Gastrocnemius medialis (tissue), 4 donors: Measurements from ENCODE around the gene DDA1. TPM values are rescaled to one million over a fixed set of nuclear protein-coding genes. Genes with fewer than 3 reads are reported as not detected.

ENCODE experiments used
- ATAC-seq, 2 donors: fragments of 150-250 bp; one replicate each; pipeline ENCODE4 v1.9.1; 2016
- DNase-seq, 2 donors: peaks; one replicate each; pipeline ENCODE4 v3.0.0-alpha.2; 2019
- H3K27ac ChIP-seq, 4 donors: fragments of 200-600 bp; sonication (generic); 1 replicate in 1 of 4; 2 replicates in 3 of 4; pipeline ENCODE4 v1.5.1; 2016 to 2018; ENCODE audit warnings: mild to moderate bottlenecking in 2 of 4, moderate library complexity in 1 of 4
- H3K27me3 ChIP-seq, 3 donors: fragments of 200-600 bp; sonication (generic) in 2 of 3; 1 replicate in 1 of 3; 2 replicates in 2 of 3; pipeline versions ENCODE4 v1.5.1 to v1.6.0; 2016 to 2019; ENCODE audit warnings: mild to moderate bottlenecking in 1 of 3, moderate library complexity in 1 of 3
- H3K36me3 ChIP-seq, 2 donors: fragments of 200-600 bp; sonication (generic) in 1 of 2; one replicate each; pipeline ENCODE4 v1.5.1; 2017 to 2018
- H3K4me1 ChIP-seq, 2 donors: fragments of 200-600 bp; sonication (generic) in 1 of 2; one replicate each; pipeline ENCODE4 v1.5.1; 2016 to 2017; ENCODE audit warnings: mild to moderate bottlenecking in 2 of 2
- H3K4me3 ChIP-seq, 4 donors: fragments of 200-600 bp; sonication (generic) in 3 of 4; 1 replicate in 1 of 4; 2 replicates in 3 of 4; pipeline ENCODE4 v1.5.1; 2016 to 2019; ENCODE audit warnings: mild to moderate bottlenecking in 2 of 4
- H3K9me3 ChIP-seq, 3 donors: fragments of 200-600 bp; sonication (generic) in 2 of 3; 1 replicate in 1 of 3; 2 replicates in 2 of 3; pipeline ENCODE4 v1.5.1; 2016 to 2019
- CTCF ChIP-seq, 5 experiments: fragments of 450-650 bp in 3 of 5; fragments of 200-600 bp in 2 of 5; sonication (generic) in 2 of 5; IDR thresholded peaks in 4 of 5; conservative IDR thresholded peaks in 1 of 5; 1 replicate in 4 of 5; 2 replicates in 1 of 5; pipeline ENCODE4 v1.5.1; 2016 to 2019; ENCODE audit warnings: antibody characterized with exemption in 5 of 5, mild to moderate bottlenecking in 3 of 5, moderate library complexity in 3 of 5
- POLR2A ChIP-seq, 2 donors: fragments of 450-650 bp; IDR thresholded peaks; one replicate each; pipeline ENCODE4 v1.6.1; 2017; ENCODE audit warnings: antibody characterized with exemption in 2 of 2, mild to moderate bottlenecking in 2 of 2, moderate library complexity in 2 of 2
- in situ Hi-C, 4 donors: fragments of 200-750 bp; cut with MboI; loops; one replicate each; pipeline versions ENCODE4 v1.15.0 to v1.8.0; 2017; ENCODE audit warnings: low sequenced_read_pairs in 4 of 4
- intact Hi-C: fragments of 100-400 bp; cut with DNase I; formaldehyde crosslinking; loops from one replicate; pipeline ENCODE4 v1.15.1; 2023; ENCODE audit warnings: low total_unique reads
- total RNA-seq, 4 donors: library from RNA; depleted of rRNA; stranded (reverse); fragments of >200 nt; gene quantifications; one replicate each; pipeline versions ENCODE4 v1.1.0 to v1.2.3, GENCODE V29; 2016

DDA1 gene
- total RNA-seq, 4 donors from 2014 or later = 18.7 to 40.0 (median 27.0) TPM

GRCh38 chr19:17338433-17339078 lies 29.2 kb downstream of the DDA1 start:
- Histone ChIP-seq H3K9me3 (no peaks in the 10 kb centered on the region), H3K4me1 (peaks cover 22 to 24% of the 10 kb centered on the region in 2 donors), H3K27me3 (no peaks in the 10 kb centered on the region), H3K27ac (no peak overlapping the region), H3K4me3 (peak overlapping the region; percentile 79 to 100 (median 90)), H3K36me3 (peaks cover 0 to 16% of the 10 kb centered on the region in 2 donors)
- no peak for DNase-seq
- no peak for ATAC-seq
- in situ Hi-C loops (no loop called here), intact Hi-C loops (loop anchor here (5.0 to 10.0 kb wide), 2 partner anchors 174 to 216 kb away; partner anchors contain the start of genes COLGALT1 and PGLS)
- no peak for TF ChIP-seq CTCF (IDR thresholded peaks at IDR 0.05 in 4 of 5, conservative IDR thresholded peaks at IDR 0.05 in 1 of 5)
- no peak for TF ChIP-seq POLR2A (IDR thresholded peaks at IDR 0.05)

- H3K27ac ChIP-seq = no peak overlapping the region
- no peaks in the 10 kb centered on the region for H3K9me3 ChIP-seq
- H3K4me3 ChIP-seq = no peak overlapping the region
- DNase-seq (no peak), ATAC-seq (no peak)
- peaks cover 19 to 22% of the 10 kb centered on the region in 2 donors for H3K4me1 ChIP-seq
- no peaks in the 10 kb centered on the region for H3K27me3 ChIP-seq
- no peak for TF ChIP-seq CTCF (IDR thresholded peaks at IDR 0.05 in 4 of 5, conservative IDR thresholded peaks at IDR 0.05 in 1 of 5)
- TF ChIP-seq POLR2A (IDR thresholded peaks at IDR 0.05) = no peak
- peaks cover 0 to 16% of the 10 kb centered on the region in 2 donors for H3K36me3 ChIP-seq
- in situ Hi-C loops = no loop called here
- intact Hi-C loops = loop anchor here (5.0 to 10.0 kb wide), 2 partner anchors 173 to 216 kb away; partner anchors contain the start of genes COLGALT1 and PGLS
Observed at GRCh38 chr19:17339088-17339741, 29.9 kb downstream of the DDA1 start.

- no peak for TF ChIP-seq CTCF (IDR thresholded peaks at IDR 0.05 in 4 of 5, conservative IDR thresholded peaks at IDR 0.05 in 1 of 5)
- H3K4me3 ChIP-seq = no peak overlapping the region
- H3K36me3 ChIP-seq = peaks cover 0 to 16% of the 10 kb centered on the region in 2 donors
- in situ Hi-C loops = loop anchor here in 1 of 4 donors (10.0 kb wide), 1 partner anchor 124 kb away; the partner anchor contains the start of gene NXNL1
- H3K27ac ChIP-seq = no peak overlapping the region
- peaks cover 14 to 16% of the 10 kb centered on the region in 2 donors for H3K4me1 ChIP-seq
- ATAC-seq (no peak), DNase-seq (no peak)
- intact Hi-C loops = no loop called here
- no peaks in the 10 kb centered on the region for H3K27me3 ChIP-seq
- no peaks in the 10 kb centered on the region for H3K9me3 ChIP-seq
Observed at GRCh38 chr19:17340302-17340870, 31.0 kb downstream of the DDA1 start.

- H3K36me3 ChIP-seq = peaks cover 0 to 16% of the 10 kb centered on the region in 2 donors
- H3K27ac ChIP-seq = no peak overlapping the region
- no peak for DNase-seq
- TF ChIP-seq CTCF (IDR thresholded peaks at IDR 0.05 in 4 of 5, conservative IDR thresholded peaks at IDR 0.05 in 1 of 5) = no peak
- no peak for TF ChIP-seq POLR2A (IDR thresholded peaks at IDR 0.05)
- peaks cover 9 to 14% of the 10 kb centered on the region in 2 donors for H3K4me1 ChIP-seq
- H3K4me3 ChIP-seq = no peak overlapping the region
- no peaks in the 10 kb centered on the region for H3K27me3 ChIP-seq
- H3K9me3 ChIP-seq = no peaks in the 10 kb centered on the region
- intact Hi-C loops = no loop called here
- no peak for ATAC-seq
- in situ Hi-C loops = loop anchor here in 1 of 4 donors (10.0 kb wide), 1 partner anchor 124 kb away; the partner anchor contains the start of gene NXNL1
Observed at GRCh38 chr19:17340871-17341357, 31.6 kb downstream of the DDA1 start.
